GM12878 (cell line): Measurements from ENCODE around the gene PSMA8. TPM values are rescaled to one million over a fixed set of nuclear protein-coding genes. Genes with fewer than 3 reads are reported as not detected.

ENCODE experiments used
- ATAC-seq: fragments of 200-7000 bp; cut with Tn5 transposase; 3 replicates; pipeline ENCODE4 v1.9.1; 2020; ENCODE audit warnings: mild to moderate bottlenecking, moderate library complexity
- BruUV-seq: library from RNA; stranded (reverse); fragments of 400-500 nt; replicated peaks from 2 replicates; lab custom pipeline; 2021; lab: Mats Ljungman, UMichigan
- CTCF ChIA-PET: fragments of 300-600 bp; sonication (Branson Sonifier 250); formaldehyde crosslinking; extraction: SDS; loops from one replicate; lab custom pipeline; 2021; ENCODE audit warnings: inconsistent platforms; lab: Yijun Ruan, JAX
- POLR2A ChIA-PET: fragments of 350-600 bp; formaldehyde crosslinking; extraction: SDS; loops from one replicate; lab custom pipeline; 2021; ENCODE audit warnings: inconsistent platforms; lab: Charles Lee
- RAD21 ChIA-PET: fragments of 300-600 bp; sonication (Branson Sonifier 250); formaldehyde crosslinking; loops from one replicate; lab custom pipeline; 2023; ENCODE audit warnings: antibody characterized with exemption; ENCODE audit not compliant: unreplicated experiment; lab: Charles Lee
- SMC1A ChIA-PET: fragments of 300-600 bp; sonication (Branson Sonifier 250); formaldehyde crosslinking; loops from one replicate; lab custom pipeline; 2023; ENCODE audit not compliant: unreplicated experiment, uncharacterized antibody; lab: Charles Lee
- DNase-seq: peaks from one replicate; pipeline ENCODE4 v3.0.0-alpha.2; 2011; ENCODE audit warnings: low read depth, low spot score
- FAIRE-seq: peaks from 3 replicates; lab custom pipeline; 2011; peaks lifted over from hg19 to GRCh38; lab: Jason Lieb, UNC
- H2AFZ ChIP-seq: 2 replicates; pipeline ENCODE4 v1.6.0; 2011; ENCODE audit warnings: low read depth, low read length, control low read depth; ENCODE audit not compliant: control insufficient read depth
- H3K27ac ChIP-seq: 2 replicates; pipeline ENCODE4 v1.5.1; 2011; ENCODE audit warnings: control low read depth; ENCODE audit not compliant: control insufficient read depth, insufficient read depth
- H3K27me3 ChIP-seq, 2 experiments: replicated peaks in 1 of 2; 2 replicates each; pipeline versions ENCODE4 v1.6.0 to v1.6.1; 2011; ENCODE audit warnings: low read length in 1 of 2; ENCODE audit not compliant: control insufficient read depth in 2 of 2, insufficient read depth in 2 of 2
- H3K36me3 ChIP-seq, 2 experiments: 2 replicates each; pipeline ENCODE4 v1.5.1; 2011; ENCODE audit warnings: low read length in 1 of 2; ENCODE audit not compliant: control insufficient read depth in 2 of 2, insufficient read depth in 2 of 2
- H3K4me1 ChIP-seq: 2 replicates; pipeline ENCODE4 v1.6.1; 2011; ENCODE audit warnings: mild to moderate bottlenecking, low read length, moderate library complexity, mixed read lengths; ENCODE audit not compliant: control insufficient read depth, insufficient read depth
- H3K4me2 ChIP-seq: 2 replicates; pipeline ENCODE4 v1.6.0; 2011; ENCODE audit warnings: control low read depth; ENCODE audit not compliant: control insufficient read depth, insufficient read depth
- H3K4me3 ChIP-seq: fragments of 200-600 bp; sonication (generic); 2 replicates; pipeline ENCODE4 v1.5.1; 2016
- H3K79me2 ChIP-seq: 2 replicates; pipeline ENCODE4 v1.6.0; 2011; ENCODE audit warnings: low read length; ENCODE audit not compliant: control insufficient read depth, insufficient read depth
- H3K9ac ChIP-seq: 2 replicates; pipeline ENCODE4 v1.8.0; 2011; ENCODE audit warnings: low read length, control low read depth, mixed read lengths; ENCODE audit not compliant: control insufficient read depth, insufficient read depth
- H3K9me3 ChIP-seq: replicated peaks from 3 replicates; pipeline ENCODE4 v1.5.1; 2011; ENCODE audit warnings: mild to moderate bottlenecking, low read length; ENCODE audit not compliant: control insufficient read depth, insufficient read depth
- H4K20me1 ChIP-seq: 2 replicates; pipeline ENCODE4 v1.6.0; 2011; ENCODE audit not compliant: control insufficient read depth, insufficient read depth
- BRCA1 ChIP-seq: IDR thresholded peaks from 2 replicates; pipeline ENCODE4 v1.6.1; 2011; ENCODE audit warnings: low read depth, low read length, improper control_type of control experiment
- CBX3 ChIP-seq: fragments of 200-600 bp; sonication (generic); IDR thresholded peaks from 2 replicates; pipeline ENCODE4 v1.6.1; 2016; ENCODE audit warnings: low read depth, borderline replicate concordance
- CHD1 ChIP-seq: IDR thresholded peaks from 2 replicates; pipeline ENCODE4 v1.6.1; 2012; ENCODE audit warnings: low read depth, low read length, improper control_type of control experiment
- CTCF ChIP-seq, 3 experiments: IDR thresholded peaks in 2 of 3; conservative IDR thresholded peaks in 1 of 3; 2 replicates each; pipeline ENCODE4 v1.5.1; 2011; ENCODE audit warnings: low read depth in 3 of 3, low read length in 3 of 3, mild to moderate bottlenecking in 3 of 3, control low read depth in 2 of 3, moderate library complexity in 2 of 3, inconsistent platforms in 1 of 3, mixed read lengths in 1 of 3; ENCODE audit not compliant: control insufficient read depth in 2 of 3, insufficient read depth in 1 of 3; ENCODE audit errors: extremely low read depth in 1 of 3
- ETV6 ChIP-seq, 2 experiments: fragments of 450-650 bp in 1 of 2; IDR thresholded peaks in 1 of 2; conservative IDR thresholded peaks in 1 of 2; 2 replicates each; pipeline ENCODE4 v1.6.1; 2014; ENCODE audit warnings: antibody characterized with exemption in 1 of 2, borderline replicate concordance in 1 of 2, low read depth in 1 of 2, mild to moderate bottlenecking in 1 of 2, moderate library complexity in 1 of 2
- GABPA ChIP-seq: IDR thresholded peaks from 2 replicates; pipeline ENCODE4 v1.6.1; 2014; ENCODE audit warnings: antibody characterized with exemption, low read depth, mild to moderate bottlenecking, inconsistent platforms
- HDAC2 ChIP-seq: fragments of 200-600 bp; sonication (generic); IDR thresholded peaks from 2 replicates; pipeline ENCODE4 v1.6.1; 2017
- LARP7 ChIP-seq: fragments of 450-650 bp; IDR thresholded peaks from 2 replicates; pipeline ENCODE4 v1.6.1; 2017; ENCODE audit warnings: mild to moderate bottlenecking
- NFYA ChIP-seq: IDR thresholded peaks from 2 replicates; pipeline ENCODE4 v1.6.1; 2011; ENCODE audit warnings: low read depth, mild to moderate bottlenecking, low read length, improper control_type of control experiment, borderline replicate concordance
- PAX8 ChIP-seq: fragments of 450-650 bp; IDR thresholded peaks from 2 replicates; pipeline ENCODE4 v1.6.1; 2017; ENCODE audit warnings: mild to moderate bottlenecking, moderate library complexity
- RAD21 ChIP-seq: IDR thresholded peaks from 2 replicates; pipeline ENCODE4 v1.6.1; 2011; ENCODE audit warnings: mild to moderate bottlenecking, low read depth, low read length, moderate library complexity; ENCODE audit not compliant: insufficient read depth
- RCOR1 ChIP-seq: conservative IDR thresholded peaks from 2 replicates; pipeline ENCODE4 v1.6.1; 2012; ENCODE audit warnings: low read depth, low read length, improper control_type of control experiment
- RUNX3 ChIP-seq: IDR thresholded peaks from 2 replicates; pipeline ENCODE4 v1.6.1; 2012; ENCODE audit warnings: low read length, inconsistent platforms
- SUPT20H ChIP-seq: IDR thresholded peaks from 2 replicates; pipeline ENCODE4 v1.6.1; 2011; ENCODE audit warnings: low read depth, mild to moderate bottlenecking, low read length, moderate library complexity, borderline replicate concordance; ENCODE audit not compliant: control insufficient read depth
- TCF12 ChIP-seq: IDR thresholded peaks from 2 replicates; pipeline ENCODE4 v1.6.1; 2011; ENCODE audit warnings: low read depth, mild to moderate bottlenecking, low read length
- USF2 ChIP-seq: IDR thresholded peaks from 2 replicates; pipeline ENCODE4 v1.6.1; 2011; ENCODE audit warnings: low read depth, low read length, improper control_type of control experiment, borderline replicate concordance
- YY1 ChIP-seq: IDR thresholded peaks from 2 replicates; pipeline ENCODE4 v1.6.1; 2011; ENCODE audit warnings: low read depth, mild to moderate bottlenecking, low read length
- ZNF24 ChIP-seq: fragments of 450-650 bp; IDR thresholded peaks from 2 replicates; pipeline ENCODE4 v1.6.1; 2017; ENCODE audit warnings: antibody characterized with exemption, mild to moderate bottlenecking
- WGBS: methylation state at CpG from one replicate; pipeline ENCODE4 v1.1.6; 2016; ENCODE audit warnings: low lambda C conversion rate; ENCODE audit not compliant: insufficient replicate concordance, insufficient coverage; ENCODE audit errors: missing lambda C conversion rate; 5-methylcytosine and 5-hydroxymethylcytosine counted together
- in situ Hi-C: fragments of 300-500 bp; cut with MboI; formaldehyde crosslinking; loops from 9 replicates; pipeline ENCODE4 v1.14.3; 2018; ENCODE audit warnings: mixed read lengths
- intact Hi-C: fragments of 100-400 bp; cut with micrococcal nuclease; formaldehyde crosslinking; loops from one replicate; pipeline ENCODE4 v1.14.2; 2022; ENCODE audit not compliant: unreplicated experiment
- polyA plus RNA-seq, 11 experiments: library from polyadenylated mRNA; depleted of rRNA in 4 of 11; unstranded in 6 of 11; stranded (reverse) in 5 of 11; fragments of >200 nt; fragmentation: Nextera tagmentation in 4 of 11; fragmentation: Illumina TruSeq in 1 of 11; extraction: Ambion mirVana in 4 of 11; extraction: Trizol in 1 of 11; gene quantifications; 1 replicate in 1 of 11; 2 replicates in 10 of 11; pipeline versions ENCODE4 v1.2.1 to v1.2.3, GENCODE V29; 2011 to 2016; ENCODE audit warnings: inconsistent platforms in 2 of 11, missing spikeins in 2 of 11, low read depth in 1 of 11
- total RNA-seq, 4 experiments: library from RNA; depleted of rRNA in 3 of 4; stranded (reverse); fragments of >200 nt in 3 of 4; fragmentation: Illumina TruSeq in 1 of 4; extraction: Trizol in 1 of 4; gene quantifications; 2 replicates each; pipeline versions ENCODE4 v1.2.1 to v1.2.3, GENCODE V29; 2013 to 2021

The PSMA8 gene
- total and polyA plus RNA-seq, 10 of the 15 experiments (the other 5 are each of a cell fraction or from before 2014, with no cell fraction given), result 0.07 to 0.15 (median 0.09) TPM; not detected in 6

GRCh38 chr18:26207937-26208336 lies 74.3 kb downstream of the PSMA8 start:
- no peak for FAIRE-seq
- no peak for TF ChIP-seq RCOR1
- no peak for TF ChIP-seq ZNF24
- TF ChIP-seq HDAC2, result no peak
- TF ChIP-seq NFYA, result no peak
- no peak for TF ChIP-seq RUNX3
- no peak for TF ChIP-seq YY1
- no peak for TF ChIP-seq GABPA
- no peak for TF ChIP-seq BRCA1
- TF ChIP-seq CTCF (IDR thresholded peaks at IDR 0.05 in 2 of 3, conservative IDR thresholded peaks at IDR 0.05 in 1 of 3; ENCODE audit: control insufficient read depth in 2 of 3, extremely low read depth in 1 of 3, insufficient read depth in 1 of 3, low read depth in 3 of 3, low read length in 3 of 3), result no peak
- TF ChIP-seq PAX8, result no peak
- no peak for TF ChIP-seq RAD21
- TF ChIP-seq CHD1, result no peak
- TF ChIP-seq ETV6 (conservative IDR thresholded peaks at IDR 0.05 in 1 of 2, IDR thresholded peaks at IDR 0.05 in 1 of 2; ENCODE audit: borderline replicate concordance in 1 of 2, low read depth in 1 of 2), result no peak
- no peak for TF ChIP-seq TCF12
- no peak for TF ChIP-seq SUPT20H
- TF ChIP-seq LARP7, result no peak
- no peak for TF ChIP-seq CBX3
- no peak for TF ChIP-seq USF2
- CTCF ChIA-PET, result interaction anchor here (1.0 kb wide), 1 partner anchor 11 kb away, joined by 3 read pairs; no protein-coding TSS in a partner anchor

More at GRCh38 chr18:26207937-26208336, 74.3 kb downstream of the PSMA8 start:
- Histone ChIP-seq H3K9ac (no peak overlapping the region), H3K4me2 (no peak overlapping the region), H2AFZ (no peak overlapping the region), H3K4me1 (no peaks in the 10 kb centered on the region), H3K27ac (no peak overlapping the region), H3K36me3 (no peaks in the 10 kb centered on the region), H3K27me3 (no peaks in the 10 kb centered on the region), H3K4me3 (no peak overlapping the region), H3K9me3 (no peaks in the 10 kb centered on the region), H4K20me1 (no peaks in the 10 kb centered on the region), H3K79me2 (no peaks in the 10 kb centered on the region)
- no TSS peak for BruUV-seq
- intact Hi-C loops, result no loop called here
- SMC1A ChIA-PET, result interaction anchor here (0.9 to 2.2 kb wide), 2 partner anchors 15 to 35 kb away, joined by 3 to 5 read pairs; no protein-coding TSS in a partner anchor
- POLR2A ChIA-PET, result no interaction called here
- in situ Hi-C loops, result no loop called here
- DNase-seq, result no peak
- RAD21 ChIA-PET, result no interaction called here
- no peak for ATAC-seq
- WGBS, result 79% methylated on average over 3 of the region's 3 CpGs
